A549 (cell line): ENCODE measurements around the gene CRK. TPM values are rescaled to one million over a fixed set of nuclear protein-coding genes. Genes with fewer than 3 reads are reported as not detected.

Source experiments
- ATAC-seq, 2 experiments: fragments of 200-7000 bp in 1 of 2; fragments of >200 bp in 1 of 2; cut with Nextera tagmentation in 1 of 2; cut with Tn5 transposase in 1 of 2; 3 replicates each; pipeline versions ENCODE4 v1.8.0 to v1.9.1; 2018 to 2020; ENCODE audit warnings: mild to moderate bottlenecking in 1 of 2, moderate library complexity in 1 of 2
- CTCF ChIA-PET: fragments of 300-600 bp; sonication (Branson Sonifier 250); formaldehyde crosslinking; extraction: SDS; loops from one replicate; lab custom pipeline; 2021; ENCODE audit warnings: antibody characterized with exemption, inconsistent platforms; lab: Yijun Ruan, JAX
- POLR2A ChIA-PET: fragments of 350-600 bp; formaldehyde crosslinking; extraction: SDS; loops from one replicate; lab custom pipeline; 2021; ENCODE audit warnings: antibody characterized with exemption, inconsistent platforms; lab: Yijun Ruan, JAX
- DNase-seq, 2 experiments: peaks; one replicate each; pipeline versions ENCODE4 v3.0.0 to v3.0.0-alpha.2; 2011 to 2016; ENCODE audit warnings: low read depth in 1 of 2, low spot score in 1 of 2
- FAIRE-seq: peaks from 2 replicates; lab custom pipeline; 2011; peaks lifted over from hg19 to GRCh38; lab: Jason Lieb, UNC
- H3K27ac ChIP-seq, 2 experiments: fragments of >200 bp; sonication (Bioruptor Twin); formaldehyde crosslinking; 3 replicates each; pipeline ENCODE4 v1.5.1; 2016 to 2017
- H3K4me1 ChIP-seq: fragments of >200 bp; sonication (Bioruptor Twin); formaldehyde crosslinking; 3 replicates; pipeline ENCODE4 v1.6.1; 2016
- H3K4me2 ChIP-seq: fragments of >200 bp; sonication (Bioruptor Twin); formaldehyde crosslinking; 3 replicates; pipeline ENCODE4 v1.6.1; 2016
- H3K4me3 ChIP-seq: fragments of >200 bp; sonication (Bioruptor Twin); formaldehyde crosslinking; 3 replicates; pipeline ENCODE4 v1.5.1; 2016
- H3K9me3 ChIP-seq: fragments of >200 bp; sonication (Bioruptor Twin); formaldehyde crosslinking; 3 replicates; pipeline ENCODE4 v1.6.1; 2016
- BHLHE40 ChIP-seq: IDR thresholded peaks from 2 replicates; pipeline ENCODE4 v1.6.1; 2012; ENCODE audit warnings: low read depth, low read length, inconsistent platforms
- CEBPB ChIP-seq, 2 experiments: fragments of >200 bp in 1 of 2; sonication (Bioruptor Twin) in 1 of 2; formaldehyde crosslinking in 1 of 2; IDR thresholded peaks; 2 replicates each; pipeline ENCODE4 v1.6.1; 2012 to 2016
- CHD2 ChIP-seq: fragments of 150-350 bp; IDR thresholded peaks from 2 replicates; pipeline ENCODE4 v1.6.1; 2014; ENCODE audit warnings: low read length; ENCODE audit not compliant: partially characterized antibody
- CHD4 ChIP-seq: fragments of 200-600 bp; sonication (generic); IDR thresholded peaks from 2 replicates; pipeline ENCODE4 v1.6.1; 2016; ENCODE audit warnings: antibody characterized with exemption, mild to moderate bottlenecking, borderline replicate concordance
- EHMT2 ChIP-seq: fragments of 200-600 bp; sonication (generic); IDR thresholded peaks from 2 replicates; pipeline ENCODE4 v1.6.1; 2016; ENCODE audit warnings: antibody characterized with exemption, low read depth, mild to moderate bottlenecking, moderate library complexity
- ELK1 ChIP-seq: fragments of 150-350 bp; IDR thresholded peaks from 2 replicates; pipeline ENCODE4 v1.6.1; 2014; ENCODE audit warnings: low read depth, mild to moderate bottlenecking, low read length
- ESRRA ChIP-seq: fragments of 150-350 bp; IDR thresholded peaks from 2 replicates; pipeline ENCODE4 v1.6.1; 2014; ENCODE audit warnings: mild to moderate bottlenecking, low read length, borderline replicate concordance
- FOSB ChIP-seq: fragments of 250-450 bp; sonication (Bioruptor Pico); IDR thresholded peaks from 2 replicates; pipeline ENCODE4 v1.5.0; 2020; ENCODE audit warnings: mild to moderate bottlenecking, moderate library complexity
- FOXS1 ChIP-seq: fragments of 250-450 bp; sonication (Bioruptor Pico); IDR thresholded peaks from 2 replicates; pipeline ENCODE4 v1.5.0; 2020; ENCODE audit warnings: mild to moderate bottlenecking, moderate library complexity
- GATA3 ChIP-seq: IDR thresholded peaks from 2 replicates; pipeline ENCODE4 v1.6.1; 2012; ENCODE audit warnings: borderline replicate concordance
- HDAC2 ChIP-seq: fragments of 200-600 bp; sonication (generic); IDR thresholded peaks from 2 replicates; pipeline ENCODE4 v1.6.1; 2016
- HOXB5 ChIP-seq: fragments of 250-450 bp; sonication (Bioruptor Pico); IDR thresholded peaks from 2 replicates; pipeline ENCODE4 v1.5.0; 2020; ENCODE audit warnings: mild to moderate bottlenecking, moderate library complexity
- JUN ChIP-seq, 2 experiments: fragments of >200 bp; sonication (Bioruptor Twin); formaldehyde crosslinking; IDR thresholded peaks; 2 replicates in 1 of 2; 3 replicates in 1 of 2; pipeline ENCODE4 v1.6.1; 2016 to 2017
- JUNB ChIP-seq: fragments of >200 bp; sonication (Bioruptor Twin); formaldehyde crosslinking; IDR thresholded peaks from 2 replicates; pipeline ENCODE4 v1.6.1; 2016
- KDM1A ChIP-seq: fragments of 200-600 bp; sonication (generic); IDR thresholded peaks from 2 replicates; pipeline ENCODE4 v1.6.1; 2016; ENCODE audit warnings: low read depth, mild to moderate bottlenecking
- KDM5A ChIP-seq: fragments of 200-600 bp; sonication (generic); IDR thresholded peaks from 2 replicates; pipeline ENCODE4 v1.6.1; 2016; ENCODE audit warnings: antibody characterized with exemption, mild to moderate bottlenecking
- MAFK ChIP-seq: fragments of 450-650 bp; IDR thresholded peaks from 2 replicates; pipeline ENCODE4 v1.6.1; 2014; ENCODE audit not compliant: partially characterized antibody
- MAX ChIP-seq: IDR thresholded peaks from 2 replicates; pipeline ENCODE4 v1.6.1; 2012
- MYC ChIP-seq: IDR thresholded peaks from 2 replicates; pipeline ENCODE4 v1.6.1; 2012; ENCODE audit warnings: mild to moderate bottlenecking, inconsistent platforms, low read length, improper control_type of control experiment, borderline replicate concordance
- NPAS2 ChIP-seq: fragments of 250-450 bp; sonication (Bioruptor Pico); IDR thresholded peaks from 2 replicates; pipeline ENCODE4 v1.8.0; 2022; ENCODE audit warnings: mild to moderate bottlenecking, moderate library complexity, borderline replicate concordance
- PHF8 ChIP-seq: fragments of 200-600 bp; sonication (generic); IDR thresholded peaks from 2 replicates; pipeline ENCODE4 v1.6.1; 2016; ENCODE audit warnings: low read depth, mild to moderate bottlenecking, antibody characterized with exemption, moderate library complexity, borderline replicate concordance
- POLR2A ChIP-seq: IDR thresholded peaks from 2 replicates; pipeline ENCODE4 v1.6.1; 2012; ENCODE audit warnings: mild to moderate bottlenecking, low read length
- POLR2AphosphoS2 ChIP-seq: conservative IDR thresholded peaks from 2 replicates; pipeline ENCODE4 v1.6.1; 2012; ENCODE audit warnings: low read length, improper control_type of control experiment, inconsistent platforms
- RFX5 ChIP-seq: fragments of 450-650 bp; IDR thresholded peaks from 2 replicates; pipeline ENCODE4 v1.7.1; 2014; ENCODE audit warnings: antibody characterized with exemption, mild to moderate bottlenecking, moderate library complexity
- RNF2 ChIP-seq: fragments of 200-600 bp; sonication (generic); IDR thresholded peaks from 2 replicates; pipeline ENCODE4 v1.6.1; 2016; ENCODE audit warnings: low read depth, mild to moderate bottlenecking, antibody characterized with exemption, moderate library complexity, borderline replicate concordance
- SMC3 ChIP-seq: fragments of >200 bp; sonication (Bioruptor Twin); formaldehyde crosslinking; IDR thresholded peaks from 3 replicates; pipeline ENCODE4 v1.6.1; 2018; ENCODE audit warnings: inconsistent platforms
- TFCP2L1 ChIP-seq: fragments of 250-450 bp; sonication (Bioruptor Pico); IDR thresholded peaks from 2 replicates; pipeline ENCODE4 v1.5.0; 2021; ENCODE audit warnings: mild to moderate bottlenecking
- ZFP36 ChIP-seq: fragments of 450-650 bp; IDR thresholded peaks from 2 replicates; pipeline ENCODE4 v1.6.1; 2014; ENCODE audit warnings: borderline replicate concordance; ENCODE audit not compliant: partially characterized antibody
- WGBS: methylation state at CpG from one replicate; pipeline ENCODE4 v1.1.6; 2017; ENCODE audit errors: missing lambda C conversion rate; 5-methylcytosine and 5-hydroxymethylcytosine counted together
- polyA plus RNA-seq, 4 experiments: library from polyadenylated mRNA; depleted of rRNA in 3 of 4; stranded (reverse); fragments of >200 nt; fragmentation: RNase III in 1 of 4; extraction: RNeasy Plus Mini Kit Qiagen cat#74134 plus additional on column Dnase treatment in 1 of 4; gene quantifications; 2 replicates in 3 of 4; 3 replicates in 1 of 4; pipeline ENCODE4 v1.2.3, GENCODE V29; 2011 to 2017
- TF ChIP-seq, protein P1 (sequence below): fragments of 250-450 bp; sonication (Bioruptor Pico); IDR thresholded peaks from 2 replicates; pipeline ENCODE4 v1.5.0; 2020; ENCODE audit warnings: low read depth, mild to moderate bottlenecking, moderate library complexity
- TF ChIP-seq, protein P2 (sequence below): fragments of 200-600 bp; sonication (generic); IDR thresholded peaks from 2 replicates; pipeline ENCODE4 v1.6.1; 2016; ENCODE audit warnings: antibody characterized with exemption, mild to moderate bottlenecking, moderate library complexity

CRK gene
- polyA plus RNA-seq, 2 of the 4 experiments (the other 2 are of a cell fraction) = 76.5 to 124 TPM

- ChIA-PET POLR2A (interaction anchor here (0.8 to 4.2 kb wide), 4 partner anchors 12 to 228 kb away, joined by 3 to 29 read pairs (median 4); partner anchors contain the start of genes INPP5K and YWHAE), CTCF (interaction anchor here (0.7 to 5.4 kb wide), 7 partner anchors 9 to 230 kb away, joined by 3 to 27 read pairs (median 4); partner anchors contain the start of gene INPP5K)
- TF ChIP-seq HOXB5 (CRISPR knock-in tag) = 0 out of 2 replicates have a peak, but pooled peaks have one; percentile 17
- no peak for TF ChIP-seq KDM1A
- no peak for TF ChIP-seq JUN (IDR thresholded peaks at IDR 0.05)
- no peak for TF ChIP-seq MAX
- TF ChIP-seq KDM5A = no peak
- no peak for TF ChIP-seq RFX5
- TF ChIP-seq JUNB = no peak
- 0 out of 2 replicates have a peak, but pooled peaks have one; percentile 14 for TF ChIP-seq GATA3
- TF ChIP-seq CHD4 = no peak
- TF ChIP-seq, protein P1, sequence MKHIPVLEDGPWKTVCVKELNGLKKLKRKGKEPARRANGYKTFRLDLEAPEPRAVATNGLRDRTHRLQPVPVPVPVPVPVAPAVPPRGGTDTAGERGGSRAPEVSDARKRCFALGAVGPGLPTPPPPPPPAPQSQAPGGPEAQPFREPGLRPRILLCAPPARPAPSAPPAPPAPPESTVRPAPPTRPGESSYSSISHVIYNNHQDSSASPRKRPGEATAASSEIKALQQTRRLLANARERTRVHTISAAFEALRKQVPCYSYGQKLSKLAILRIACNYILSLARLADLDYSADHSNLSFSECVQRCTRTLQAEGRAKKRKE (CRISPR knock-in tag) = no peak
- no peak for TF ChIP-seq SMC3
- TF ChIP-seq BHLHE40 = no peak
- TF ChIP-seq NPAS2 (CRISPR knock-in tag) = no peak
- TF ChIP-seq ESRRA = no peak
- TF ChIP-seq MAFK = no peak
- TF ChIP-seq ZFP36 = no peak
- FAIRE-seq = no peak
- DNase-seq = no peak
- Histone ChIP-seq H3K27ac (peak overlapping the region; percentile 97), H3K9me3 (no peaks in the 10 kb centered on the region), H3K4me1 (peaks cover 57% of the 10 kb centered on the region), H3K4me2 (peak overlapping the region; percentile 96), H3K4me3 (peak overlapping the region; percentile 82)
- no peak for ATAC-seq
- 83% methylated on average over 7 of the region's 7 CpGs for WGBS
Observed at GRCh38 chr17:1488826-1489270, 32.8 kb upstream of the CRK start.

- Histone ChIP-seq H3K4me2 (peak overlapping the region; percentile 96), H3K27ac (peak overlapping the region; percentile 97), H3K9me3 (no peaks in the 10 kb centered on the region), H3K4me1 (peaks cover 61% of the 10 kb centered on the region), H3K4me3 (peak overlapping the region; percentile 82)
- CTCF ChIA-PET = interaction anchor here (0.6 to 5.4 kb wide), 14 partner anchors 9 to 229 kb away, joined by 3 to 27 read pairs (median 4); partner anchors contain the start of genes INPP5K and RILP
- no peak for FAIRE-seq
- ATAC-seq = peak; percentile 17 to 39
- POLR2A ChIA-PET = interaction anchor here (0.5 to 4.2 kb wide), 14 partner anchors 12 to 234 kb away, joined by 3 to 29 read pairs (median 4); partner anchors contain the start of genes CRK, INPP5K, SLC43A2 and YWHAE
- 5% methylated on average over 33 of the region's 72 CpGs for WGBS
- DNase-seq = peak; percentile 74 to 90
- TF ChIP-seq, protein P1 (CRISPR knock-in tag) = no peak
- TF ChIP-seq POLR2A = peak; percentile 31
- TF ChIP-seq CHD4 = no peak
- no peak for TF ChIP-seq ESRRA
- TF ChIP-seq FOSB = no peak
- TF ChIP-seq, protein P2, sequence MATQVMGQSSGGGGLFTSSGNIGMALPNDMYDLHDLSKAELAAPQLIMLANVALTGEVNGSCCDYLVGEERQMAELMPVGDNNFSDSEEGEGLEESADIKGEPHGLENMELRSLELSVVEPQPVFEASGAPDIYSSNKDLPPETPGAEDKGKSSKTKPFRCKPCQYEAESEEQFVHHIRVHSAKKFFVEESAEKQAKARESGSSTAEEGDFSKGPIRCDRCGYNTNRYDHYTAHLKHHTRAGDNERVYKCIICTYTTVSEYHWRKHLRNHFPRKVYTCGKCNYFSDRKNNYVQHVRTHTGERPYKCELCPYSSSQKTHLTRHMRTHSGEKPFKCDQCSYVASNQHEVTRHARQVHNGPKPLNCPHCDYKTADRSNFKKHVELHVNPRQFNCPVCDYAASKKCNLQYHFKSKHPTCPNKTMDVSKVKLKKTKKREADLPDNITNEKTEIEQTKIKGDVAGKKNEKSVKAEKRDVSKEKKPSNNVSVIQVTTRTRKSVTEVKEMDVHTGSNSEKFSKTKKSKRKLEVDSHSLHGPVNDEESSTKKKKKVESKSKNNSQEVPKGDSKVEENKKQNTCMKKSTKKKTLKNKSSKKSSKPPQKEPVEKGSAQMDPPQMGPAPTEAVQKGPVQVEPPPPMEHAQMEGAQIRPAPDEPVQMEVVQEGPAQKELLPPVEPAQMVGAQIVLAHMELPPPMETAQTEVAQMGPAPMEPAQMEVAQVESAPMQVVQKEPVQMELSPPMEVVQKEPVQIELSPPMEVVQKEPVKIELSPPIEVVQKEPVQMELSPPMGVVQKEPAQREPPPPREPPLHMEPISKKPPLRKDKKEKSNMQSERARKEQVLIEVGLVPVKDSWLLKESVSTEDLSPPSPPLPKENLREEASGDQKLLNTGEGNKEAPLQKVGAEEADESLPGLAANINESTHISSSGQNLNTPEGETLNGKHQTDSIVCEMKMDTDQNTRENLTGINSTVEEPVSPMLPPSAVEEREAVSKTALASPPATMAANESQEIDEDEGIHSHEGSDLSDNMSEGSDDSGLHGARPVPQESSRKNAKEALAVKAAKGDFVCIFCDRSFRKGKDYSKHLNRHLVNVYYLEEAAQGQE = peak; percentile 39
- TF ChIP-seq KDM5A = no peak
- no peak for TF ChIP-seq EHMT2
- no peak for TF ChIP-seq RNF2
- no peak for TF ChIP-seq CEBPB (IDR thresholded peaks at IDR 0.05)
- TF ChIP-seq TFCP2L1 (CRISPR knock-in tag) = no peak
- no peak for TF ChIP-seq HDAC2
- TF ChIP-seq MYC = peak; percentile 70; the same call in 1 of the 2 replicates
- no peak for TF ChIP-seq ELK1
- peak; percentile 50; the same call in 1 of the 2 replicates for TF ChIP-seq PHF8
- TF ChIP-seq POLR2AphosphoS2 = no peak
- TF ChIP-seq JUN (IDR thresholded peaks at IDR 0.05) = peak; percentile 41 to 92
- TF ChIP-seq FOXS1 = no peak
- TF ChIP-seq CHD2 = no peak
Observed at GRCh38 chr17:1487939-1488825, 32.1 kb upstream of the CRK start.
